Measurements from ENCODE around the gene DCAF12. TPM values are rescaled to one million over a fixed set of nuclear protein-coding genes. Genes with fewer than 3 reads are reported as not detected.

DCAF12 gene
- total and polyA plus RNA-seq, 2 of the 8 experiments (the other 6 are each of a cell fraction or from before 2014, with no cell fraction given), result 22.7 to 29.2 TPM

DNA sequence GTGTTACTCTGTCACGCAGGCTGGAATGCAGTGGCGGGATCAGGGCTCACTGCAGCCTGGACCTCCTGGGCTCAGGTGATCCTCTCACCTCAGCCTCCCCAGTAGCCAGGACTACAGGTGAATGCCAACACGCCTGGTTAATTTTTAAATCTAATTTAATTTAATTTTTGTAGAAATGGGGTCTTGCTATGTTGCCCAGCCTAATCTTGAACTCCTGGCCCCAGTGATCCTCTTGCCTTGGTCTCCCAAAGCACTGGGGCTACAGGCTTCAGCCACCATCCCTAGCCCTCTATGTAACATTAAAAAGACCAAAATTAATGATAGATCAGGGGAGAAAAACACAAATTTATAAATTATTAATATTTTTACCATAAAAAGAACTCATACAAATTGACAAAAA, 66.5 kb downstream of the DCAF12 start:
- H3K4me1 ChIP-seq (replicated peaks in 1 of 4; ENCODE audit: control insufficient read depth in 3 of 4, insufficient read depth in 4 of 4, low read length in 3 of 4), result no peaks in the 10 kb centered on the region
- no peak overlapping the region for H2BK120ac ChIP-seq (replicated peaks; ENCODE audit: low read depth, low read length)
- POLR2A ChIA-PET (ENCODE audit: partially characterized antibody), result interaction anchor here (2.2 kb wide), 1 partner anchor 11 kb away, joined by 9 read pairs; the partner anchor contains the start of gene UBAP2
- H3K36me3 ChIP-seq (ENCODE audit: control insufficient read depth in 2 of 4, insufficient read depth in 4 of 4, low read length in 3 of 4), result no peaks in the 10 kb centered on the region
- no peaks in the 10 kb centered on the region for H3K27me3 ChIP-seq (replicated peaks in 1 of 4; ENCODE audit: control insufficient read depth in 3 of 4, extremely low read depth in 1 of 4, insufficient read depth in 3 of 4, low read length in 3 of 4)
- H4K20me1 ChIP-seq (replicated peaks in 1 of 2; ENCODE audit: control insufficient read depth in 1 of 2, insufficient read depth in 2 of 2, low read length in 2 of 2), result no peaks in the 10 kb centered on the region
- no peaks in the 10 kb centered on the region for H3K9me3 ChIP-seq (ENCODE audit: insufficient read depth in 2 of 2, low read depth in 1 of 2, low read length in 1 of 2)
- H3K4ac ChIP-seq (replicated peaks; ENCODE audit: insufficient read length, low read depth, low read length), result no peak overlapping the region
- no peaks in the 10 kb centered on the region for H3K79me1 ChIP-seq (ENCODE audit: low read depth, low read length)
- H4K91ac ChIP-seq (replicated peaks; ENCODE audit: insufficient read length, low read length), result no peak overlapping the region
- no peak overlapping the region for H2AFZ ChIP-seq (ENCODE audit: low read length)
- no peak overlapping the region for H3K4me2 ChIP-seq (ENCODE audit: insufficient read depth in 1 of 2, low read depth in 2 of 2, low read length in 2 of 2)
- no peak overlapping the region for H2AK5ac ChIP-seq (ENCODE audit: low read depth, low read length)
- H4K5ac ChIP-seq (ENCODE audit: insufficient read length, low read depth, low read length), result no peak overlapping the region
- no peaks in the 10 kb centered on the region for H3K79me2 ChIP-seq (ENCODE audit: control insufficient read depth in 1 of 2, insufficient read depth in 2 of 2, low read length in 2 of 2)
- H3K27ac ChIP-seq (ENCODE audit: low read depth, low read length), result no peak overlapping the region
- H3K14ac ChIP-seq (ENCODE audit: insufficient read length), result no peak overlapping the region
- CTCF ChIA-PET (ENCODE audit: partially characterized antibody), result interaction anchor here (1.3 kb wide), 1 partner anchor 22 kb away, joined by 3 read pairs; no protein-coding TSS in a partner anchor
- no peak overlapping the region for H2BK12ac ChIP-seq (ENCODE audit: low read depth, low read length)
- no peak overlapping the region for H2BK5ac ChIP-seq (ENCODE audit: low read depth, low read length)
- H3K18ac ChIP-seq (ENCODE audit: extremely low read depth, low read length), result no peak overlapping the region
- no peak overlapping the region for H2BK15ac ChIP-seq (ENCODE audit: low read length)
- FAIRE-seq (no peak), DNase-seq (ENCODE audit: low read depth in 1 of 2, low spot score in 2 of 2) (no peak)
- no peak overlapping the region for H3K56ac ChIP-seq (replicated peaks; ENCODE audit: insufficient read length, low read depth, low read length)
- no peak overlapping the region for H2BK20ac ChIP-seq (ENCODE audit: low read length)
- H3K4me3 ChIP-seq (ENCODE audit: extremely low read depth in 1 of 4, insufficient read depth in 2 of 4, low read depth in 3 of 4, low read length in 4 of 4), result no peak overlapping the region
- no peak overlapping the region for H4K8ac ChIP-seq (ENCODE audit: extremely low read depth, insufficient read depth, low read length)
- no peaks in the 10 kb centered on the region for H3K23me2 ChIP-seq (ENCODE audit: low read depth, low read length)
- WGBS, 2 experiments (ENCODE audit: extremely low coverage in 1 of 2, insufficient coverage in 1 of 2, insufficient read length in 1 of 2, insufficient replicate concordance in 2 of 2, low coverage in 1 of 2, low lambda C conversion rate in 2 of 2, missing lambda C conversion rate in 1 of 2), result 73% methylated on average over 3 of the region's 3 CpGs; no CpG with 5 or more reads in 1 of the 2 experiments
- H3K23ac ChIP-seq (ENCODE audit: insufficient read length), result no peak overlapping the region
- H3K9ac ChIP-seq (replicated peaks in 1 of 4; ENCODE audit: extremely low read depth in 1 of 4, low read depth in 3 of 4, low read length in 3 of 4), result no peak overlapping the region
- TF ChIP-seq RAD21 (IDR thresholded peaks at IDR 0.05 in 1 of 2, conservative IDR thresholded peaks at IDR 0.05 in 1 of 2; ENCODE audit: low read depth in 2 of 2, low read length in 2 of 2), result no peak
- TF ChIP-seq BACH1 (IDR thresholded peaks at IDR 0.05; ENCODE audit: low read length), result no peak
- TF ChIP-seq BCL11A (IDR thresholded peaks at IDR 0.05; ENCODE audit: low read depth in 2 of 2, low read length in 2 of 2), result no peak
- no peak for TF ChIP-seq RFX5 (IDR thresholded peaks at IDR 0.05; ENCODE audit: borderline replicate concordance, low read depth, low read length)
- TF ChIP-seq SIN3A (conservative IDR thresholded peaks at IDR 0.05 in 1 of 2, IDR thresholded peaks at IDR 0.05 in 1 of 2; ENCODE audit: low read depth in 1 of 2, low read length in 2 of 2), result no peak
- TF ChIP-seq KDM1A (IDR thresholded peaks at IDR 0.05; ENCODE audit: borderline replicate concordance, low read length), result no peak
- no peak for TF ChIP-seq RBBP5 (IDR thresholded peaks at IDR 0.05; ENCODE audit: borderline replicate concordance, low read depth, low read length)
- no peak for TF ChIP-seq CBX5 (IDR thresholded peaks at IDR 0.05; ENCODE audit: low read depth, low read length)
